Progenitor cell of endocrine pancreas (in vitro differentiated cells): ENCODE measurements around the gene MX1. TPM values are rescaled to one million over a fixed set of nuclear protein-coding genes. Genes with fewer than 3 reads are reported as not detected.

Source experiments
- DNase-seq: peaks from one replicate; pipeline ENCODE4 v3.0.0; 2021; ENCODE audit warnings: low spot score; ENCODE audit not compliant: unreplicated experiment
- H3K27ac Mint-ChIP-seq: 2 replicates; pipeline ENCODE4 v1.8.0; 2021; ENCODE audit warnings: mild to moderate bottlenecking, moderate library complexity, mixed read lengths
- H3K27me3 Mint-ChIP-seq: 2 replicates; pipeline ENCODE4 v1.8.0; 2021; ENCODE audit warnings: mixed read lengths
- H3K36me3 Mint-ChIP-seq: 2 replicates; pipeline ENCODE4 v1.8.0; 2022; ENCODE audit warnings: mixed read lengths; ENCODE audit not compliant: insufficient read depth
- H3K4me1 Mint-ChIP-seq: 2 replicates; pipeline ENCODE4 v1.8.0; 2021; ENCODE audit warnings: low read depth, mixed read lengths
- H3K4me3 Mint-ChIP-seq: 2 replicates; pipeline ENCODE4 v1.8.0; 2021; ENCODE audit warnings: low read depth, mild to moderate bottlenecking, moderate library complexity, mixed read lengths
- H3K9me3 Mint-ChIP-seq: 2 replicates; pipeline ENCODE4 v1.8.0; 2021; ENCODE audit warnings: low read depth, mixed read lengths
- total RNA-seq: library from RNA; stranded (reverse); gene quantifications from 2 replicates; pipeline ENCODE4 v1.2.1, GENCODE V29; 2021
- TF ChIP-seq, protein P1 (sequence below): fragments of 200-600 bp; sonication (generic); IDR thresholded peaks from one replicate; pipeline ENCODE4 v1.5.0; 2021; ENCODE audit warnings: antibody characterized with exemption, mild to moderate bottlenecking; ENCODE audit not compliant: unreplicated experiment

MX1 gene
- total RNA-seq, 1 donor from 2014 or later: 2.1 TPM

GRCh38 chr21:41429305-41429704 is 3.3 kb downstream of the MX1 start:
- H3K27me3 Mint-ChIP-seq: peaks cover 46% of the 10 kb centered on the region
- DNase-seq: no peak
- H3K4me1 Mint-ChIP-seq: no peaks in the 10 kb centered on the region
- peaks cover under 1% of the 10 kb centered on the region for H3K9me3 Mint-ChIP-seq
- TF ChIP-seq, protein P1, sequence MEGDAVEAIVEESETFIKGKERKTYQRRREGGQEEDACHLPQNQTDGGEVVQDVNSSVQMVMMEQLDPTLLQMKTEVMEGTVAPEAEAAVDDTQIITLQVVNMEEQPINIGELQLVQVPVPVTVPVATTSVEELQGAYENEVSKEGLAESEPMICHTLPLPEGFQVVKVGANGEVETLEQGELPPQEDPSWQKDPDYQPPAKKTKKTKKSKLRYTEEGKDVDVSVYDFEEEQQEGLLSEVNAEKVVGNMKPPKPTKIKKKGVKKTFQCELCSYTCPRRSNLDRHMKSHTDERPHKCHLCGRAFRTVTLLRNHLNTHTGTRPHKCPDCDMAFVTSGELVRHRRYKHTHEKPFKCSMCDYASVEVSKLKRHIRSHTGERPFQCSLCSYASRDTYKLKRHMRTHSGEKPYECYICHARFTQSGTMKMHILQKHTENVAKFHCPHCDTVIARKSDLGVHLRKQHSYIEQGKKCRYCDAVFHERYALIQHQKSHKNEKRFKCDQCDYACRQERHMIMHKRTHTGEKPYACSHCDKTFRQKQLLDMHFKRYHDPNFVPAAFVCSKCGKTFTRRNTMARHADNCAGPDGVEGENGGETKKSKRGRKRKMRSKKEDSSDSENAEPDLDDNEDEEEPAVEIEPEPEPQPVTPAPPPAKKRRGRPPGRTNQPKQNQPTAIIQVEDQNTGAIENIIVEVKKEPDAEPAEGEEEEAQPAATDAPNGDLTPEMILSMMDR: no peak
- H3K36me3 Mint-ChIP-seq: no peaks in the 10 kb centered on the region
- no peak overlapping the region for H3K27ac Mint-ChIP-seq
- H3K4me3 Mint-ChIP-seq: no peak overlapping the region

GRCh38 chr21:41429925-41430491 is 4.0 kb downstream of the MX1 start:
- Mint-ChIP-seq H3K27me3 (peaks cover 39% of the 10 kb centered on the region), H3K36me3 (peaks cover 1% of the 10 kb centered on the region), H3K27ac (no peak overlapping the region), H3K4me1 (no peaks in the 10 kb centered on the region), H3K9me3 (peaks cover 6% of the 10 kb centered on the region), H3K4me3 (no peak overlapping the region)
- TF ChIP-seq, protein P1: no peak
- DNase-seq: no peak

DNA sequence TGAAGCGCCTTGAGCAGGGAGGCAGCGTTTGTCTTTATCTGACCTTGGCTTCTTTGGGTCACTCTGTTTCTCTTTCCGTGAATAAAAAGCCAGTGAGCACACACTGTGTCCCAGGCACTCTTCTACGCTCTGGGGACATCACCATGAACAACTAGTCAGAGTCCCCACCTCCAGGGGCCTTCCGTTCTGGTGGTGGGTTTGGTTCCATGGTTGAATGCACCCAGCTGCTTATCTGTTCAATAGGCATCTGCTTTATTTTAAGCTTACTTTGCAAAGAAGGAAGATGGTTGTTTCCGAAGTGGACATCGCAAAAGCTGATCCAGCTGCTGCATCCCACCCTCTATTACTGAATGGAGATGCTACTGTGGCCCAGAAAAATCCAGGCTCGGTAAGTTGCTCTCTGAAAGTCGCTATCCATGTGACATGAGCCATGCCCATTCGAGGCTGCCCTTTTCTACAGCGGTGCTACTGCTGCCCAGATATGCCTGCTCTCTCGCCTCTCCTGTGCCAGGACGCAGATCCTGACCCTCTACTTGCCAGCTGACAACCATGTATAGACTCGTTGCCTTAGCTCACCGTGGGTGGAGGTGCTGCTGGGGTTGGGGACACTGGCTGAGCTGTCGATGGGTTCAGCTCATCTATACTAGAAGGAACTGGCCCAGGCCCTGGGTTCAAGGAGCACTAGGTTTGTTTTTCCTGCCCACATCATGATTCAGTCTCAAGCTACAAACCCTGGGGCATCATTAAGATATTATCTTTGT is 5.9 kb downstream of the MX1 start:
- H3K36me3 Mint-ChIP-seq: peaks cover 10% of the 10 kb centered on the region
- peaks cover 26% of the 10 kb centered on the region for H3K27me3 Mint-ChIP-seq
- peaks cover 13% of the 10 kb centered on the region for H3K9me3 Mint-ChIP-seq
- no peak overlapping the region for H3K27ac Mint-ChIP-seq
- TF ChIP-seq, protein P1: no peak
- DNase-seq: no peak
- no peaks in the 10 kb centered on the region for H3K4me1 Mint-ChIP-seq
- no peak overlapping the region for H3K4me3 Mint-ChIP-seq

GRCh38 chr21:41432562-41433460 is 6.8 kb downstream of the MX1 start:
- no peak overlapping the region for H3K4me3 Mint-ChIP-seq
- H3K27me3 Mint-ChIP-seq: peaks cover 18% of the 10 kb centered on the region
- H3K9me3 Mint-ChIP-seq: peaks cover 13% of the 10 kb centered on the region
- peaks cover under 1% of the 10 kb centered on the region for H3K4me1 Mint-ChIP-seq
- H3K36me3 Mint-ChIP-seq: peaks cover 10% of the 10 kb centered on the region
- DNase-seq: no peak
- TF ChIP-seq, protein P1: no peak
- H3K27ac Mint-ChIP-seq: peak overlapping the region; percentile 80

GRCh38 chr21:41433566-41433965 is 7.5 kb downstream of the MX1 start:
- H3K4me1 Mint-ChIP-seq: peaks cover 2% of the 10 kb centered on the region
- TF ChIP-seq, protein P1: no peak
- H3K4me3 Mint-ChIP-seq: no peak overlapping the region
- H3K27ac Mint-ChIP-seq: no peak overlapping the region
- H3K27me3 Mint-ChIP-seq: peaks cover 10% of the 10 kb centered on the region
- DNase-seq: no peak
- peaks cover 13% of the 10 kb centered on the region for H3K9me3 Mint-ChIP-seq
- H3K36me3 Mint-ChIP-seq: peaks cover 10% of the 10 kb centered on the region
